ENCODE data around the gene MBD2. TPM values are rescaled to one million over a fixed set of nuclear protein-coding genes. Genes with fewer than 3 reads are reported as not detected.

MBD2 gene
- total RNA-seq, 4 donors from 2014 or later = 12.7 to 21.7 (median 19.3) TPM

DNA sequence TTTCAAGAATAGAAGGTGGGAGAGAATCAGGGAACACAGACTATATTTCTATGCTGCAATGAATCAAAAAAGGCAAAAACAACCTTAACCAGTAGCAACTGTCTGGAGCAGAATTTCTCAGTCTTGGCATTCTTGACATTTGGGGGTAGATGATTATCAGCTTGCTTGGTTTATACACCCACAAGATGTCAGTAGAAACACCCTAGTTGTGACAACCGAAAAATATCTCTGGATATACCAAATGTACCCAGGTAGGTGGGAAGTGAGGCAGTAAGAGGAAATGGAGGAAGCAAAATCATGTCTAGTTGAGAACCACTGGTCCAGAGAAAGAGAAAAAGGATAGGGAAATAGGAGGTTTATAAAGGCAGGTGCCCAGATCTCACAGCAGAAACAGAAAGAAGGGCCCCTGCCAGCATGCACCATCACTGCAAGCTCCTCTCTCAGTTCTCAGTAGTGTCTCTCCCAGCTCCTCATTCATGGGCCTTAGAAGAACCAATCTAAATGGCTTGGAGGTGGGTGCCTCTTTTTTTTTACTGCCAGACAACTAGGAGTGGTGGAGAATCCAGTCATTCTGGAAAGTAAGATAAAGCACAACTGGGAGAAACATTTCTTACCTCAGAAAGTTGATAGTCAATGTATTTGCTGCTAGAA is 50.4 kb downstream of the MBD2 start:
- no peaks in the 10 kb centered on the region for H3K27me3 ChIP-seq
- TF ChIP-seq POLR2A (IDR thresholded peaks at IDR 0.05) (no peak), CTCF (IDR thresholded peaks at IDR 0.05 in 4 of 5, conservative IDR thresholded peaks at IDR 0.05 in 1 of 5) (no peak)
- no peak overlapping the region for H3K27ac ChIP-seq
- no peak overlapping the region for H3K4me3 ChIP-seq
- ATAC-seq (no peak), DNase-seq (no peak)
- no peaks in the 10 kb centered on the region for H3K9me3 ChIP-seq
- H3K4me1 ChIP-seq = no peaks in the 10 kb centered on the region
- intact Hi-C loops (cut with DNase I; ENCODE audit: low total_unique reads) = no loop called here
- in situ Hi-C loops (cut with MboI; ENCODE audit: low sequenced_read_pairs in 4 of 4) = no loop called here
- H3K36me3 ChIP-seq = no peaks in the 10 kb centered on the region

DNA sequence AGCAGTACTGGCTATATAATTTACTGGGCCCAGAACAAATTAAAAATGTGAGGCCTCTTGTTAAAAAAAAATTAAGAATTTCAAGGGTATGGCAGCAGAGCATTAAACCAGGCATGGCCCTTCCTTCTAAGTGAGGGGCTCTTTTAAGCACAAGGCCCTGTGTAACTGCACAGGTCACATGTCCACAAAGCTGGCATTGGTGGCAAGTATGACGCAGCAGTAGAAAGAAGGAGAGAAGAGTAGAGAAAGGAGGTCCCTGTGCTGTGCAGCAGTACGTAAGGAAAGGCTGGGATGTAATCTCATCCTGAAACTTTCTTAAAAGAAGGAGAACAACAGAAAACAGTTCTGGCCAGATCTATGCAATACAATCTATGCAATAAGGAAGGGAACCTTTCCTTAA is 51.2 kb downstream of the MBD2 start:
- ATAC-seq (no peak), DNase-seq (no peak)
- in situ Hi-C loops (cut with MboI; ENCODE audit: low sequenced_read_pairs in 4 of 4) = no loop called here
- no peak for TF ChIP-seq POLR2A (IDR thresholded peaks at IDR 0.05)
- TF ChIP-seq CTCF (IDR thresholded peaks at IDR 0.05 in 4 of 5, conservative IDR thresholded peaks at IDR 0.05 in 1 of 5) = no peak
- no peaks in the 10 kb centered on the region for H3K4me1 ChIP-seq
- H3K27me3 ChIP-seq = no peaks in the 10 kb centered on the region
- no peaks in the 10 kb centered on the region for H3K36me3 ChIP-seq
- intact Hi-C loops (cut with DNase I; ENCODE audit: low total_unique reads) = no loop called here
- no peak overlapping the region for H3K27ac ChIP-seq
- no peak overlapping the region for H3K4me3 ChIP-seq
- H3K9me3 ChIP-seq = no peaks in the 10 kb centered on the region

GRCh38 chr18:54169431-54170403 is 54.8 kb downstream of the MBD2 start:
- H3K9me3 ChIP-seq = no peaks in the 10 kb centered on the region
- in situ Hi-C loops (cut with MboI; ENCODE audit: low sequenced_read_pairs in 4 of 4) = no loop called here
- ATAC-seq (no peak), DNase-seq (no peak)
- H3K27ac ChIP-seq = no peak overlapping the region
- H3K27me3 ChIP-seq = no peaks in the 10 kb centered on the region
- H3K4me1 ChIP-seq = no peaks in the 10 kb centered on the region
- intact Hi-C loops (cut with DNase I; ENCODE audit: low total_unique reads) = no loop called here
- peaks cover 0 to 11% of the 10 kb centered on the region in 2 donors for H3K36me3 ChIP-seq
- H3K4me3 ChIP-seq = no peak overlapping the region
- TF ChIP-seq POLR2A (IDR thresholded peaks at IDR 0.05) (no peak), CTCF (IDR thresholded peaks at IDR 0.05 in 4 of 5, conservative IDR thresholded peaks at IDR 0.05 in 1 of 5) (no peak)

DNA sequence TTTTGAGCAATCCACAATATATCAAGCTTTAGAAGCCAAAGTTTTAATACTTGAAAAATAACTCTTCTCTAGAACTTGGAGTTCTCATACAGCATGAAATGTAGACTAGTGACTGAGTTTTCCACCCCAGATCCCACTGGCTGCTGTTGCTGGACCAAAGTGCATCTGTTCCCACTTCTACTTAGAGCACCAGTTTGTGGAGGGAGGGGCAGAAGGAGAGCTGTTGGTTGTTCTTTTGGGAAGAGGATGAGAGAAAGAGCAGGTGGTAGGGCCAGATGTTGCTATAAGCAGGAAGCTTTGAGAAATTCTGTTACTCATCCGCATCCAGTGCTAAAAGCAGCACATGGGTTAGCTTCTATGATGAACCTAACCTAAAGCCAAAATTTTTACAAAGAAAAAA is 59.0 kb downstream of the MBD2 start:
- peaks cover 0 to 45% of the 10 kb centered on the region in 2 donors for H3K36me3 ChIP-seq
- no peak for ATAC-seq
- no peak for DNase-seq
- no peak for TF ChIP-seq CTCF (IDR thresholded peaks at IDR 0.05 in 4 of 5, conservative IDR thresholded peaks at IDR 0.05 in 1 of 5)
- no peak for TF ChIP-seq POLR2A (IDR thresholded peaks at IDR 0.05)
- intact Hi-C loops (cut with DNase I; ENCODE audit: low total_unique reads) = no loop called here
- no peaks in the 10 kb centered on the region for H3K9me3 ChIP-seq
- no peaks in the 10 kb centered on the region for H3K4me1 ChIP-seq
- no peak overlapping the region for H3K4me3 ChIP-seq
- in situ Hi-C loops (cut with MboI; ENCODE audit: low sequenced_read_pairs in 4 of 4) = no loop called here
- no peak overlapping the region for H3K27ac ChIP-seq
- H3K27me3 ChIP-seq = no peaks in the 10 kb centered on the region
